GM12873 (cell line): Measurements from ENCODE around the gene DAPK1.

Experiments used
- CTCF ChIP-seq: IDR thresholded peaks from 2 replicates; pipeline ENCODE4 v1.5.1; 2012; ENCODE audit warnings: low read depth, mild to moderate bottlenecking, moderate library complexity, low read length, control low read depth; ENCODE audit not compliant: insufficient read depth; ENCODE audit errors: missing control alignments

DAPK1 gene

GRCh38 chr9:87498811-87499360, 1.2 kb downstream of the DAPK1 start:
- no peak for TF ChIP-seq CTCF

- TF ChIP-seq CTCF = no peak
These were observed 1.9 kb downstream of the DAPK1 start for GRCh38 chr9:87499424-87500017.

- peak; percentile 13 for TF ChIP-seq CTCF
These were observed 3.0 kb downstream of the DAPK1 start for GRCh38 chr9:87500491-87501270.

GRCh38 chr9:87501806-87502205, 4.1 kb downstream of the DAPK1 start:
- TF ChIP-seq CTCF = no peak

GRCh38 chr9:87502391-87503221, 4.9 kb downstream of the DAPK1 start:
- no peak for TF ChIP-seq CTCF

GRCh38 chr9:87503430-87503829, 5.8 kb downstream of the DAPK1 start:
- TF ChIP-seq CTCF = no peak

- no peak for TF ChIP-seq CTCF
These were observed 6.3 kb downstream of the DAPK1 start for GRCh38 chr9:87503927-87504326.
